Body of pancreas (tissue), 4 donors: ENCODE data around the gene VOPP1.

ENCODE experiments used
- CTCF ChIP-seq, 7 experiments: fragments of 450-650 bp in 4 of 7; fragments of 200-600 bp in 3 of 7; sonication (generic) in 3 of 7; IDR thresholded peaks; one replicate each; pipeline ENCODE4 v1.5.1; 2016 to 2019; ENCODE audit warnings: antibody characterized with exemption in 7 of 7
- POLR2A ChIP-seq, 3 donors: fragments of 450-650 bp; IDR thresholded peaks; one replicate each; pipeline ENCODE4 v1.6.1; 2016; ENCODE audit warnings: antibody characterized with exemption in 3 of 3, mild to moderate bottlenecking in 2 of 3

- no peak for TF ChIP-seq CTCF (IDR thresholded peaks at IDR 0.05)
- no peak for TF ChIP-seq POLR2A (IDR thresholded peaks at IDR 0.05)
Observed at GRCh38 chr7:55550841-55551537, 21.3 kb downstream of the VOPP1 start.
